ENCODE results near the gene SSC5D. TPM values are rescaled to one million over a fixed set of nuclear protein-coding genes. Genes with fewer than 3 reads are reported as not detected.

Gene SSC5D
- polyA plus RNA-seq, 1 of the 3 experiments (the other 2 are of a cell fraction), result 4.9 TPM

GRCh38 chr19:55537741-55538111 lies 49.5 kb downstream of the SSC5D start:
- Histone ChIP-seq H3K79me2 (ENCODE audit: insufficient read depth) (no peaks in the 10 kb centered on the region), H4K20me1 (ENCODE audit: insufficient read depth) (no peaks in the 10 kb centered on the region), H3F3A (replicated peaks; ENCODE audit: insufficient read depth) (peaks cover 4% of the 10 kb centered on the region), H3K9me2 (no peaks in the 10 kb centered on the region), H3K36me3 (replicated peaks in 1 of 2; ENCODE audit: control insufficient read depth in 1 of 2, insufficient read depth in 2 of 2, low read length in 1 of 2) (no peaks in the 10 kb centered on the region), H3K4me1 (ENCODE audit: control insufficient read depth in 1 of 2, insufficient read depth in 2 of 2, low read depth in 1 of 2, low read length in 1 of 2) (peaks cover 0 to 3% of the 10 kb centered on the region in 2 experiments; a peak in 2 of 4 replicates), H3K27ac (ENCODE audit: low read depth in 2 of 2, low read length in 1 of 2) (no peak overlapping the region), H3K4me3 (ENCODE audit: low read depth in 2 of 2, low read length in 1 of 2) (no peak overlapping the region), H3K9ac (no peak overlapping the region), H3K4me2 (no peak overlapping the region), H2AFZ (ENCODE audit: low read depth) (no peak overlapping the region), H3K27me3 (ENCODE audit: insufficient read depth) (no peaks in the 10 kb centered on the region), H3K9me3 (no peaks in the 10 kb centered on the region)
- 50% methylated on average over 5 of the region's 5 CpGs for WGBS (ENCODE audit: low lambda C conversion rate)
- ChIA-PET POLR2A (no interaction called here), CTCF (interaction anchor here (0.6 to 1.0 kb wide), 2 partner anchors 11 to 21 kb away, joined by 3 to 7 read pairs; no protein-coding TSS in a partner anchor)
- TF ChIP-seq ELF1 (IDR thresholded peaks at IDR 0.05) (no peak), TAF1 (IDR thresholded peaks at IDR 0.05; ENCODE audit: borderline replicate concordance, low read depth, low read length) (no peak), ZBTB33 (IDR thresholded peaks at IDR 0.05; ENCODE audit: borderline replicate concordance, low read depth) (no peak), EP300 (IDR thresholded peaks at IDR 0.05; ENCODE audit: borderline replicate concordance in 1 of 2, low read depth in 1 of 2, low read length in 1 of 2) (no peak), EZH2phosphoT487 (IDR thresholded peaks at IDR 0.05; ENCODE audit: borderline replicate concordance, low read depth) (no peak), GABPA (IDR thresholded peaks at IDR 0.05; ENCODE audit: low read depth) (no peak), NFIC (IDR thresholded peaks at IDR 0.05; ENCODE audit: borderline replicate concordance) (no peak), FOXJ3 (CRISPR knock-in tag; IDR thresholded peaks at IDR 0.05) (no peak), RXRA (IDR thresholded peaks at IDR 0.05; ENCODE audit: borderline replicate concordance, low read depth) (no peak), TCF12 (IDR thresholded peaks at IDR 0.05) (no peak), CHD2 (IDR thresholded peaks at IDR 0.05; ENCODE audit: low read length, partially characterized antibody) (no peak), RCOR1 (IDR thresholded peaks at IDR 0.05; ENCODE audit: low read length) (no peak)
- TF ChIP-seq, protein P1, sequence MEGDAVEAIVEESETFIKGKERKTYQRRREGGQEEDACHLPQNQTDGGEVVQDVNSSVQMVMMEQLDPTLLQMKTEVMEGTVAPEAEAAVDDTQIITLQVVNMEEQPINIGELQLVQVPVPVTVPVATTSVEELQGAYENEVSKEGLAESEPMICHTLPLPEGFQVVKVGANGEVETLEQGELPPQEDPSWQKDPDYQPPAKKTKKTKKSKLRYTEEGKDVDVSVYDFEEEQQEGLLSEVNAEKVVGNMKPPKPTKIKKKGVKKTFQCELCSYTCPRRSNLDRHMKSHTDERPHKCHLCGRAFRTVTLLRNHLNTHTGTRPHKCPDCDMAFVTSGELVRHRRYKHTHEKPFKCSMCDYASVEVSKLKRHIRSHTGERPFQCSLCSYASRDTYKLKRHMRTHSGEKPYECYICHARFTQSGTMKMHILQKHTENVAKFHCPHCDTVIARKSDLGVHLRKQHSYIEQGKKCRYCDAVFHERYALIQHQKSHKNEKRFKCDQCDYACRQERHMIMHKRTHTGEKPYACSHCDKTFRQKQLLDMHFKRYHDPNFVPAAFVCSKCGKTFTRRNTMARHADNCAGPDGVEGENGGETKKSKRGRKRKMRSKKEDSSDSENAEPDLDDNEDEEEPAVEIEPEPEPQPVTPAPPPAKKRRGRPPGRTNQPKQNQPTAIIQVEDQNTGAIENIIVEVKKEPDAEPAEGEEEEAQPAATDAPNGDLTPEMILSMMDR (IDR thresholded peaks at IDR 0.05), result no peak
- TF ChIP-seq, protein P2, sequence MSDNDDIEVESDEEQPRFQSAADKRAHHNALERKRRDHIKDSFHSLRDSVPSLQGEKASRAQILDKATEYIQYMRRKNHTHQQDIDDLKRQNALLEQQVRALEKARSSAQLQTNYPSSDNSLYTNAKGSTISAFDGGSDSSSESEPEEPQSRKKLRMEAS (IDR thresholded peaks at IDR 0.05; ENCODE audit: low read depth), result no peak
- TF ChIP-seq, protein P3, sequence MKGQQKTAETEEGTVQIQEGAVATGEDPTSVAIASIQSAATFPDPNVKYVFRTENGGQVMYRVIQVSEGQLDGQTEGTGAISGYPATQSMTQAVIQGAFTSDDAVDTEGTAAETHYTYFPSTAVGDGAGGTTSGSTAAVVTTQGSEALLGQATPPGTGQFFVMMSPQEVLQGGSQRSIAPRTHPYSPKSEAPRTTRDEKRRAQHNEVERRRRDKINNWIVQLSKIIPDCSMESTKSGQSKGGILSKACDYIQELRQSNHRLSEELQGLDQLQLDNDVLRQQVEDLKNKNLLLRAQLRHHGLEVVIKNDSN (IDR thresholded peaks at IDR 0.05; ENCODE audit: borderline replicate concordance, low read depth), result no peak
- no peak for DNase-seq
